ENCODE measurements around the gene ATP11C. TPM values are rescaled to one million over a fixed set of nuclear protein-coding genes. Genes with fewer than 3 reads are reported as not detected.

ATP11C gene
- polyA plus RNA-seq, 1 donor (not counting 4 experiments of a cell fraction or from before 2014, with no cell fraction given): 14.0 TPM

DNA sequence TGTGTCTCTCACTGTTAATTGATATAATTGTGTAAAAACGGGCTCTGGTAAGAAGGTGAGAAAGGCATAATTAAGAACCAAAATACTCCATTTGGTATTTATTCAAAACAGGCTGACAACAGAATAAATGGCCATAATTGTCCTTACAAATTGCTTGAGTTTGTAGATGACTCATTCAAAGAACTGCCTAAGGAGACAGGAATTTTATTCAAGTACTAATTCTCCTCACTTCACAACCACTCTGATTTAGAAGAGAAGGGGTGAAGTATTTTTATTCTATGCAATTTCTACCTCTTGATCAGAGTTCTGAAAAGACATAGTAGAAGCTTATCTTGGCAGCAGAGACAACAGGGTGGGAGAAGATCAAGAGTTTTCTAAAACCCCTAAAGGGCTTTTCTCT lies 43.1 kb downstream of the ATP11C start:
- Histone ChIP-seq H3K27me3 (ENCODE audit: control insufficient read depth, extremely low read depth, insufficient read depth, low read length) (no peaks in the 10 kb centered on the region), H3K4me1 (ENCODE audit: control insufficient read depth, extremely low read depth, insufficient read depth, low read length) (peaks cover 13% of the 10 kb centered on the region), H3K9me1 (ENCODE audit: control insufficient read depth, extremely low read depth, insufficient read depth, low read length) (no peaks in the 10 kb centered on the region), H3K79me2 (ENCODE audit: control insufficient read depth, insufficient read depth, low read length) (peaks cover 4% of the 10 kb centered on the region), H3K4me3 (ENCODE audit: control insufficient read depth in 2 of 3, extremely low read depth in 1 of 3, insufficient read depth in 2 of 3, low read depth in 1 of 3, low read length in 3 of 3) (no peak overlapping the region), H2AFZ (ENCODE audit: control insufficient read depth, low read length) (no peak overlapping the region), H4K20me1 (ENCODE audit: control insufficient read depth, extremely low read depth, insufficient read depth, low read length) (no peaks in the 10 kb centered on the region), H3K4me2 (ENCODE audit: control insufficient read depth, extremely low read depth, insufficient read depth, low read depth, low read length) (no peak overlapping the region), H3K27ac (ENCODE audit: control insufficient read depth, insufficient read depth, low read length) (no peak overlapping the region), H3K36me3 (ENCODE audit: control insufficient read depth in 2 of 2, extremely low read depth in 1 of 2, insufficient read depth in 2 of 2, low read length in 2 of 2) (no peaks in the 10 kb centered on the region), H3K9me3 (ENCODE audit: control insufficient read depth, low read depth, low read length) (no peaks in the 10 kb centered on the region), H3K9ac (ENCODE audit: control insufficient read depth, extremely low read depth, insufficient read depth, low read length) (no peak overlapping the region)
- dilution Hi-C loops (cut with MboI; ENCODE audit: extremely low pct_ligation_motif_present, low sequenced_read_pairs): no loop called here
- no peak for FAIRE-seq
- no peak for DNase-seq (ENCODE audit: low read depth, low spot score)
- TF ChIP-seq EZH2 (IDR thresholded peaks at IDR 0.05; ENCODE audit: low read length): no peak
- TF ChIP-seq, protein P1, sequence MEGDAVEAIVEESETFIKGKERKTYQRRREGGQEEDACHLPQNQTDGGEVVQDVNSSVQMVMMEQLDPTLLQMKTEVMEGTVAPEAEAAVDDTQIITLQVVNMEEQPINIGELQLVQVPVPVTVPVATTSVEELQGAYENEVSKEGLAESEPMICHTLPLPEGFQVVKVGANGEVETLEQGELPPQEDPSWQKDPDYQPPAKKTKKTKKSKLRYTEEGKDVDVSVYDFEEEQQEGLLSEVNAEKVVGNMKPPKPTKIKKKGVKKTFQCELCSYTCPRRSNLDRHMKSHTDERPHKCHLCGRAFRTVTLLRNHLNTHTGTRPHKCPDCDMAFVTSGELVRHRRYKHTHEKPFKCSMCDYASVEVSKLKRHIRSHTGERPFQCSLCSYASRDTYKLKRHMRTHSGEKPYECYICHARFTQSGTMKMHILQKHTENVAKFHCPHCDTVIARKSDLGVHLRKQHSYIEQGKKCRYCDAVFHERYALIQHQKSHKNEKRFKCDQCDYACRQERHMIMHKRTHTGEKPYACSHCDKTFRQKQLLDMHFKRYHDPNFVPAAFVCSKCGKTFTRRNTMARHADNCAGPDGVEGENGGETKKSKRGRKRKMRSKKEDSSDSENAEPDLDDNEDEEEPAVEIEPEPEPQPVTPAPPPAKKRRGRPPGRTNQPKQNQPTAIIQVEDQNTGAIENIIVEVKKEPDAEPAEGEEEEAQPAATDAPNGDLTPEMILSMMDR (optimal IDR thresholded peaks at IDR 0.05 in 1 of 3, IDR thresholded peaks at IDR 0.05 in 1 of 3, conservative IDR thresholded peaks at IDR 0.05 in 1 of 3; ENCODE audit: extremely low read depth in 1 of 3, insufficient read depth in 2 of 3, low read length in 3 of 3): no peak

- DNase-seq (ENCODE audit: low read depth, low spot score) (no peak), FAIRE-seq (no peak)
- Histone ChIP-seq H3K4me1 (ENCODE audit: control insufficient read depth, extremely low read depth, insufficient read depth, low read length) (peaks cover 10% of the 10 kb centered on the region), H3K36me3 (ENCODE audit: control insufficient read depth in 2 of 2, extremely low read depth in 1 of 2, insufficient read depth in 2 of 2, low read length in 2 of 2) (no peaks in the 10 kb centered on the region), H3K4me3 (ENCODE audit: control insufficient read depth in 2 of 3, extremely low read depth in 1 of 3, insufficient read depth in 2 of 3, low read depth in 1 of 3, low read length in 3 of 3) (no peak overlapping the region), H3K9ac (ENCODE audit: control insufficient read depth, extremely low read depth, insufficient read depth, low read length) (no peak overlapping the region), H3K79me2 (ENCODE audit: control insufficient read depth, insufficient read depth, low read length) (peaks cover under 1% of the 10 kb centered on the region), H2AFZ (ENCODE audit: control insufficient read depth, low read length) (no peak overlapping the region), H3K9me3 (ENCODE audit: control insufficient read depth, low read depth, low read length) (no peaks in the 10 kb centered on the region), H3K4me2 (ENCODE audit: control insufficient read depth, extremely low read depth, insufficient read depth, low read depth, low read length) (no peak overlapping the region), H3K27ac (ENCODE audit: control insufficient read depth, insufficient read depth, low read length) (no peak overlapping the region), H4K20me1 (ENCODE audit: control insufficient read depth, extremely low read depth, insufficient read depth, low read length) (no peaks in the 10 kb centered on the region), H3K27me3 (ENCODE audit: control insufficient read depth, extremely low read depth, insufficient read depth, low read length) (no peaks in the 10 kb centered on the region), H3K9me1 (ENCODE audit: control insufficient read depth, extremely low read depth, insufficient read depth, low read length) (no peaks in the 10 kb centered on the region)
- dilution Hi-C loops (cut with MboI; ENCODE audit: extremely low pct_ligation_motif_present, low sequenced_read_pairs): no loop called here
- no peak for TF ChIP-seq EZH2 (IDR thresholded peaks at IDR 0.05; ENCODE audit: low read length)
- TF ChIP-seq, protein P1 (optimal IDR thresholded peaks at IDR 0.05 in 1 of 3, IDR thresholded peaks at IDR 0.05 in 1 of 3, conservative IDR thresholded peaks at IDR 0.05 in 1 of 3; ENCODE audit: extremely low read depth in 1 of 3, insufficient read depth in 2 of 3, low read length in 3 of 3): no peak
These were observed 48.9 kb downstream of the ATP11C start for GRCh38 chrX:139883984-139884383.

Measured in keratinocyte (primary cell).